Measurements from ENCODE around the gene DPH7. TPM values are rescaled to one million over a fixed set of nuclear protein-coding genes. Genes with fewer than 3 reads are reported as not detected.
"Not testable (repeated sequence)": the region's sequence is repeated elsewhere in the genome, so short reads cannot be mapped to it uniquely, and the experiment has no call there.

DPH7 gene
- total RNA-seq, 2 donors from 2014 or later, result 34.3 to 62.4 TPM

DNA sequence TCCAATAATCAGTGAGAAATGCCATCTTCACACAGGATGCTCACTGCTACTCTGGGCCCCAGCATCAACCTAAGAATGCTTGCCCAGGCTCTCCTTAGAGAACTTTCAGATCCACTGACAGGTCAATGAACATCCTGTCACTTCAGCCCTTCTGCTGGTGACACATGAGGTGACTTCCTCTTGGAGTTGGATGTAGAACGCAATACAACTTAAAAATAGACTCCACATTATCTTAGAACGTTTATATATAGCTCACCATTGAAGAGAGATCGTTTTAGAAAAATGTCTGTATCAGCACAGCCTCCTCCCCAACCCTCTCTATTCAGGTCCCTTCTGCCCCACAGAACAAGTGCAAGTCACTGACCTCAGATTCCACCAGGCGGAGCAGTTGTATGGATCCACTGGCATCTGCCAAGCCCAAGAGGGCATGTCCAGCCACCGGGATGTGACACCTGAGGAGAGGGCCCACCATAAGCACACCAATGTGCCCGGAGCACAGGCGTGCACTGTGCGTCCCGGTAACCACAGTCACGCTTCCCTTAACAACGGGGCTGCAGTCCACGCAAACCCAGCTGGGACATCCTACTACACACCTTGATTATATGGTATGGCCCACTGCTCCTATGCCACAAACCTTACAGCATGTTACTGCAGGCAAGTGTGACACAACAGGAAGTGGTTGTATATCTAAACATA, 2.9 kb downstream of the DPH7 start:
- Histone ChIP-seq H3K4me3 (no peak overlapping the region), H3K27ac (no peak overlapping the region), H3K9me3 (no peaks in the 10 kb centered on the region), H3K4me1 (replicated peaks) (peaks cover 11% of the 10 kb centered on the region), H3K36me3 (peaks cover 5% of the 10 kb centered on the region in 2 donors), H3K27me3 (replicated peaks; ENCODE audit: insufficient read depth) (no peaks in the 10 kb centered on the region)
- WGBS, result 88% methylated on average over 12 of the region's 12 CpGs
- no peak for DNase-seq (ENCODE audit: low spot score)
- intact Hi-C loops (cut with DNase I), result no loop called here
- TF ChIP-seq POLR2A (IDR thresholded peaks at IDR 0.05) (no peak), POLR2AphosphoS5 (IDR thresholded peaks at IDR 0.05) (no peak)
- TF ChIP-seq, protein P1, sequence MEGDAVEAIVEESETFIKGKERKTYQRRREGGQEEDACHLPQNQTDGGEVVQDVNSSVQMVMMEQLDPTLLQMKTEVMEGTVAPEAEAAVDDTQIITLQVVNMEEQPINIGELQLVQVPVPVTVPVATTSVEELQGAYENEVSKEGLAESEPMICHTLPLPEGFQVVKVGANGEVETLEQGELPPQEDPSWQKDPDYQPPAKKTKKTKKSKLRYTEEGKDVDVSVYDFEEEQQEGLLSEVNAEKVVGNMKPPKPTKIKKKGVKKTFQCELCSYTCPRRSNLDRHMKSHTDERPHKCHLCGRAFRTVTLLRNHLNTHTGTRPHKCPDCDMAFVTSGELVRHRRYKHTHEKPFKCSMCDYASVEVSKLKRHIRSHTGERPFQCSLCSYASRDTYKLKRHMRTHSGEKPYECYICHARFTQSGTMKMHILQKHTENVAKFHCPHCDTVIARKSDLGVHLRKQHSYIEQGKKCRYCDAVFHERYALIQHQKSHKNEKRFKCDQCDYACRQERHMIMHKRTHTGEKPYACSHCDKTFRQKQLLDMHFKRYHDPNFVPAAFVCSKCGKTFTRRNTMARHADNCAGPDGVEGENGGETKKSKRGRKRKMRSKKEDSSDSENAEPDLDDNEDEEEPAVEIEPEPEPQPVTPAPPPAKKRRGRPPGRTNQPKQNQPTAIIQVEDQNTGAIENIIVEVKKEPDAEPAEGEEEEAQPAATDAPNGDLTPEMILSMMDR (IDR thresholded peaks at IDR 0.05), result no peak

DNA sequence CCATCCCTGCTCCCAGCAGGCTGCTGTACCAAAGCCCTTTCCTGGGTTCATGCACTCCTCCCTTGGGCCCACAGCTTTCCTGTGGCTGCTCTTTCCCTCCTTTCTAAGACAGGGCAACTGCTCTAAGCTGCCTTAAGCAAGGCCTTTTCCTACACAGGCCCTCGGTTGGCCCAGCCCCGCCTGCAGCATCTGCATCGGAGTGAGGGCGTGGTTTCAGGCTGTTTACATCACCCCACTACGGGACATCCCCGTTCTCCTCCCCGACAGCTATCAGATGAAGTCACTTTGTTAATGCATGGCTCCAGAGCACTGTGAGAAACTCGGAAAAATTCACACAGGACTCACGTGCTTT, 3.4 kb downstream of the DPH7 start:
- H3K9me3 ChIP-seq, result no peaks in the 10 kb centered on the region
- no peaks in the 10 kb centered on the region for H3K27me3 ChIP-seq (replicated peaks; ENCODE audit: insufficient read depth)
- peaks cover 5% of the 10 kb centered on the region in 2 donors for H3K36me3 ChIP-seq
- DNase-seq (ENCODE audit: low spot score), result no peak
- H3K27ac ChIP-seq, result no peak overlapping the region
- no peak overlapping the region for H3K4me3 ChIP-seq
- peaks cover 11% of the 10 kb centered on the region for H3K4me1 ChIP-seq (replicated peaks)
- 81% methylated on average over 9 of the region's 9 CpGs for WGBS
- intact Hi-C loops (cut with DNase I), result no loop called here
- TF ChIP-seq POLR2A (IDR thresholded peaks at IDR 0.05) (no peak), POLR2AphosphoS5 (IDR thresholded peaks at IDR 0.05) (no peak)
- TF ChIP-seq, protein P1 (IDR thresholded peaks at IDR 0.05), result no peak

DNA sequence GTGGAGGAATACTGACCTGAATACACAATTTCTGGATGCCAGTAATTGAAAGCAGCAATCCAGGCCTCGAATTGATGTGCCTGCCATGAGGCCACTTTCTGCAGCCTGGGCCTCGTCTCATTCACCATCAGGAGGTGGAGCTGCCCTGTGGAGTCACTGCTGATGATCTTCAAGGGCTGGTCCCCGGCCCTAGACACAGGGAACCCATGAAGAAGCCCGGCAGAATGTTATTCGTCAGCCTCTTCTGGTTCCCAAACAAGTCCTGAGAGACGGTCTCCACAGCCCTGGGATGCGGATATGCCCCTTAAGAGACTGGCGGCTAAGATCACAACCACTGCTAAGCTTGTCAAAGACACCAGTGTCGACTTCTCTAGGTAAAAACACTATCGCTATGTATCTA, 4.5 kb downstream of the DPH7 start:
- Histone ChIP-seq H3K9me3 (no peaks in the 10 kb centered on the region), H3K4me3 (no peak overlapping the region), H3K27me3 (replicated peaks; ENCODE audit: insufficient read depth) (no peaks in the 10 kb centered on the region), H3K4me1 (replicated peaks) (peaks cover 8% of the 10 kb centered on the region), H3K36me3 (peaks cover 5% of the 10 kb centered on the region in 2 donors), H3K27ac (no peak overlapping the region)
- 90% methylated on average over 10 of the region's 10 CpGs for WGBS
- no peak for DNase-seq (ENCODE audit: low spot score)
- intact Hi-C loops (cut with DNase I), result no loop called here
- TF ChIP-seq POLR2A (IDR thresholded peaks at IDR 0.05) (no peak), POLR2AphosphoS5 (IDR thresholded peaks at IDR 0.05) (no peak)
- TF ChIP-seq, protein P1 (IDR thresholded peaks at IDR 0.05), result no peak

DNA sequence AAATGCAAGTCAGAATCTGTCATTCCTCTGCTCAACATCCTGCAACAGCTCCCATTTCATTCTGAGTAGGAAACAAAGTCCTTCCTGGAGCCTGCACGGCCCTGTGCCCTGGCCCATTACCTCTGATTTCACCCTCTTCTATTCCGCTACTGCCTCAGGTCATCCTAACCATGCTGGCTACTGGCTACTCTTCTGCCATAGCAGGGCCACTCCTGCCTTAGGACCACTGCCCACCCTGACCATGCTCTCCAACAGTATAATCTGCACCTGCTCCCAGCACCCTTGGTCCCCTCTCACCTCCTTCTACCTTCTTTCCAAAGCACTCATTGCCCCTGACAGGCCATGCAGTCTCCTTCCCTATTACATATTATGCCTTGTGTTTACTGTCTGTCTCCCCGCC, 8.2 kb downstream of the DPH7 start:
- Histone ChIP-seq H3K4me1 (replicated peaks) (no peaks in the 10 kb centered on the region), H3K36me3 (peaks cover 5% of the 10 kb centered on the region in 2 donors), H3K4me3 (no peak overlapping the region), H3K9me3 (no peaks in the 10 kb centered on the region), H3K27me3 (replicated peaks; ENCODE audit: insufficient read depth) (no peaks in the 10 kb centered on the region), H3K27ac (no peak overlapping the region)
- 98% methylated on average over 3 of the region's 3 CpGs for WGBS
- no peak for TF ChIP-seq POLR2AphosphoS5 (IDR thresholded peaks at IDR 0.05)
- TF ChIP-seq, protein P1 (IDR thresholded peaks at IDR 0.05), result no peak
- TF ChIP-seq POLR2A (IDR thresholded peaks at IDR 0.05), result no peak
- intact Hi-C loops (cut with DNase I), result no loop called here
- no peak for DNase-seq (ENCODE audit: low spot score)

DNA sequence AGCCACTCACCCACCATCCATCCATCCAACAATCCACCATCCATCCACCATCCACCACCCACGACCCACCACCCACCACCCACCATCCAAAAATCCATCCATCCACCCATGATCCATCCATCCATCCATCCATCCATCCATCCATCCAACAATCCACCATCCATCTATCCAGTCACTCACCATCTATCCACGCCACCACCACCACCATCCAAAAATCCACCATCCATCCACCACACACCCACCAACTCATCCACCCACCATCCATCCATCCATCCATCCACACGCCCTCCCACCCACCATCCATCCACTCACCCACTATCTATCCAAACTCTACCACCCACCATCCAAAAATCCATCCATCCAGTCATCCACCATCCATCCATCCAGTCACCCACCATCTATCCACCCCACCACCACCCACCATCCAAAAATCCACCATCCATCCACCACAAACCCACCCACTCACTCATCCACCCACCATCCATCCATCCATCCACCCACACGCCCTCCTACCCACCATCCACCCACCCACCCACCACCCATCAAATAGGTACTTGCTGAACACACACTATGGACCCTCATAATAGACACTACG, 9.0 kb downstream of the DPH7 start:
- peaks cover 5% of the 10 kb centered on the region in 2 donors for H3K36me3 ChIP-seq
- H3K27me3 ChIP-seq (replicated peaks; ENCODE audit: insufficient read depth), result no peaks in the 10 kb centered on the region
- no peak for DNase-seq (ENCODE audit: low spot score)
- H3K27ac ChIP-seq, result no peak overlapping the region
- no peak overlapping the region for H3K4me3 ChIP-seq
- TF ChIP-seq, protein P1 (IDR thresholded peaks at IDR 0.05), result no peak
- no peak for TF ChIP-seq POLR2A (IDR thresholded peaks at IDR 0.05)
- intact Hi-C loops (cut with DNase I), result no loop called here
- H3K4me1 ChIP-seq (replicated peaks), result no peaks in the 10 kb centered on the region
- 97% methylated on average over 5 of the region's 5 CpGs for WGBS
- no peaks in the 10 kb centered on the region for H3K9me3 ChIP-seq

DNA sequence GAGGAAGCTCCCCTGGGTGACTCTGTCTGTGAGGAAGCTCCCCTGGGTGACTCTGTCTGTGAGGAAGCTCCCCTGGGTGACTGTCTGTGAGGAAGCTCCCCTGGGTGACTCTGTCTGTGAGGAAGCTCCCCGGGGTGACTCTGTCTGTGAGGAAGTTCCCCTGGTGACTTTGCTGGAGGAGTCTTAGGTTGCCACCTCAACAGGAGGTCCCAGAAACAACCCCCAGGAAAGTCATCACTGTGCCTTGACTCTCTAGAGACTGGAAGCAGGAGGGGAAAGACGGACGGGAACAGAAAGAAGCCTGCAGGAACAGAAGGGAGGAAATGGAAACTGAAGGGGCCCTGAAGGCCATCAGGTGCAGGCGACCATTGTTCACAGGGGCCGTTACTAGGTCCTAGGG, 10.3 kb downstream of the DPH7 start:
- H3K36me3 ChIP-seq, result peaks cover 5 to 13% of the 10 kb centered on the region in 2 donors
- H3K9me3 ChIP-seq; H3K4me1 ChIP-seq (replicated peaks); H3K4me3 ChIP-seq; H3K27me3 ChIP-seq (replicated peaks; ENCODE audit: insufficient read depth); intact Hi-C loops (cut with DNase I); H3K27ac ChIP-seq; DNase-seq (ENCODE audit: low spot score): not testable (repeated sequence)
- WGBS, result 88% methylated on average over 5 of the region's 5 CpGs
